ENCODE results near the gene SPOCD1. TPM values are rescaled to one million over a fixed set of nuclear protein-coding genes. Genes with fewer than 3 reads are reported as not detected.
"Not testable (repeated sequence)": the region's sequence is repeated elsewhere in the genome, so short reads cannot be mapped to it uniquely, and the experiment has no call there.

SPOCD1 gene
- total RNA-seq, 1 donor from 2014 or later: 1.1 TPM

GRCh38 chr1:31818206-31818605 lies 2.4 kb upstream of the SPOCD1 start:
- DNase-seq (ENCODE audit: extremely low spot score, unreplicated experiment): no peak
- no peaks in the 10 kb centered on the region for H3K36me3 Mint-ChIP-seq
- no peak overlapping the region for H3K4me3 Mint-ChIP-seq
- no peak for TF ChIP-seq CTCF (conservative IDR thresholded peaks at IDR 0.05)
- no peaks in the 10 kb centered on the region for H3K9me3 Mint-ChIP-seq
- no peak overlapping the region for H3K27ac Mint-ChIP-seq
- H3K4me1 Mint-ChIP-seq (ENCODE audit: unreplicated experiment): no peaks in the 10 kb centered on the region
- no peaks in the 10 kb centered on the region for H3K27me3 Mint-ChIP-seq

- H3K36me3 Mint-ChIP-seq; DNase-seq (ENCODE audit: extremely low spot score, unreplicated experiment); H3K4me1 Mint-ChIP-seq (ENCODE audit: unreplicated experiment); H3K4me3 Mint-ChIP-seq; H3K9me3 Mint-ChIP-seq; H3K27me3 Mint-ChIP-seq; H3K27ac Mint-ChIP-seq: not testable (repeated sequence)
Measured at GRCh38 chr1:31816947-31817346, 1.1 kb upstream of the SPOCD1 start.

- H3K27ac Mint-ChIP-seq; H3K27me3 Mint-ChIP-seq; H3K9me3 Mint-ChIP-seq; H3K4me3 Mint-ChIP-seq; H3K4me1 Mint-ChIP-seq (ENCODE audit: unreplicated experiment); DNase-seq (ENCODE audit: extremely low spot score, unreplicated experiment); H3K36me3 Mint-ChIP-seq: not testable (repeated sequence)
Measured at GRCh38 chr1:31816501-31816900, 679 bp upstream of the SPOCD1 start.

- no peak overlapping the region for H3K4me3 Mint-ChIP-seq
- H3K4me1 Mint-ChIP-seq (ENCODE audit: unreplicated experiment): no peaks in the 10 kb centered on the region
- no peaks in the 10 kb centered on the region for H3K36me3 Mint-ChIP-seq
- no peak for DNase-seq (ENCODE audit: extremely low spot score, unreplicated experiment)
- TF ChIP-seq CTCF (conservative IDR thresholded peaks at IDR 0.05): no peak
- no peaks in the 10 kb centered on the region for H3K27me3 Mint-ChIP-seq
- no peaks in the 10 kb centered on the region for H3K9me3 Mint-ChIP-seq
- H3K27ac Mint-ChIP-seq: no peak overlapping the region
Measured at GRCh38 chr1:31815307-31815645, 546 bp downstream of the SPOCD1 start.

GRCh38 chr1:31814631-31815306 lies 1.1 kb downstream of the SPOCD1 start:
- Mint-ChIP-seq H3K27ac (no peak overlapping the region), H3K4me3 (no peak overlapping the region), H3K36me3 (no peaks in the 10 kb centered on the region), H3K9me3 (no peaks in the 10 kb centered on the region), H3K4me1 (ENCODE audit: unreplicated experiment) (no peaks in the 10 kb centered on the region), H3K27me3 (no peaks in the 10 kb centered on the region)
- no peak for DNase-seq (ENCODE audit: extremely low spot score, unreplicated experiment)
- TF ChIP-seq CTCF (conservative IDR thresholded peaks at IDR 0.05): no peak

GRCh38 chr1:31814041-31814511 lies 1.7 kb downstream of the SPOCD1 start:
- TF ChIP-seq CTCF (conservative IDR thresholded peaks at IDR 0.05): no peak
- Mint-ChIP-seq H3K27me3 (no peaks in the 10 kb centered on the region), H3K9me3 (no peaks in the 10 kb centered on the region)

More at GRCh38 chr1:31814041-31814511, 1.7 kb downstream of the SPOCD1 start:
- H3K27ac Mint-ChIP-seq: no peak overlapping the region
- no peaks in the 10 kb centered on the region for H3K36me3 Mint-ChIP-seq
- no peak for DNase-seq (ENCODE audit: extremely low spot score, unreplicated experiment)
- no peaks in the 10 kb centered on the region for H3K4me1 Mint-ChIP-seq (ENCODE audit: unreplicated experiment)
- H3K4me3 Mint-ChIP-seq: no peak overlapping the region

Measured in type B pancreatic cell (in vitro differentiated cells).